Adrenal gland (tissue), 12 donors: ENCODE results near the gene ST3GAL3. TPM values are rescaled to one million over a fixed set of nuclear protein-coding genes. Genes with fewer than 3 reads are reported as not detected.

Source experiments
- DNase-seq, 7 donors: peaks; one replicate each; pipeline ENCODE4 v3.0.0-alpha.2; 2019 to 2020
- H3K27ac ChIP-seq, 5 donors: fragments of 200-600 bp; sonication (generic) in 4 of 5; 1 replicate in 3 of 5; 2 replicates in 2 of 5; pipeline versions ENCODE4 v1.5.1 to v1.8.0; 2016 to 2020; ENCODE audit warnings: mild to moderate bottlenecking in 1 of 5
- H3K27me3 ChIP-seq: fragments of 200-600 bp; 2 replicates; pipeline ENCODE4 v1.8.0; 2021
- H3K36me3 ChIP-seq, 2 donors: fragments of 200-600 bp; replicated peaks in 1 of 2; 1 replicate in 1 of 2; 2 replicates in 1 of 2; pipeline versions ENCODE4 v1.5.1 to v1.8.0; 2018 to 2022
- H3K4me1 ChIP-seq, 2 donors: fragments of 200-600 bp; replicated peaks in 1 of 2; 1 replicate in 1 of 2; 2 replicates in 1 of 2; pipeline versions ENCODE4 v1.5.1 to v1.8.0; 2018 to 2021
- H3K4me3 ChIP-seq, 4 donors: fragments of 200-600 bp; sonication (generic) in 3 of 4; one replicate each; pipeline ENCODE4 v1.5.1; 2016 to 2018
- H3K9me3 ChIP-seq, 3 donors: fragments of 200-600 bp; sonication (generic) in 1 of 3; replicated peaks in 1 of 3; 1 replicate in 2 of 3; 2 replicates in 1 of 3; pipeline versions ENCODE4 v1.5.1 to v1.8.0; 2016 to 2021
- POLR2A ChIP-seq, 2 donors: fragments of 450-650 bp; IDR thresholded peaks; one replicate each; pipeline ENCODE4 v1.6.1; 2017; ENCODE audit warnings: antibody characterized with exemption in 2 of 2, mild to moderate bottlenecking in 2 of 2, moderate library complexity in 1 of 2
- WGBS, 4 donors: extraction: QIAGEN DNeasy Blood & Tissue Kit in 2 of 4; methylation state at CpG; one replicate each; pipeline versions ENCODE4 v1.1.5 to v1.1.7; 2013 to 2017; 5-methylcytosine and 5-hydroxymethylcytosine counted together
- intact Hi-C, 2 donors: fragments of 100-400 bp; cut with DNase I; formaldehyde crosslinking; loops; one replicate each; pipeline versions ENCODE4 v1.14.1 to v1.15.0; 2022 to 2023
- polyA plus RNA-seq, 3 donors: library from polyadenylated mRNA; stranded (reverse); fragments of 200-250 nt in 2 of 3; fragments of 350-450 nt in 1 of 3; fragmentation: Illumina TruSeq in 1 of 3; extraction: RNeasy Lipid Tissue Mini Kit (QIAGEN cat#74804) in 1 of 3; gene quantifications; one replicate each; pipeline ENCODE4 v1.2.3, GENCODE V29; 2013 to 2014
- total RNA-seq, 9 donors: library from RNA; depleted of rRNA in 4 of 9; stranded (reverse); fragments of >200 nt in 4 of 9; fragments of 120-200 nt in 1 of 9; fragmentation: NEBNext Ultra II Directional in 1 of 9; extraction: Animal tissue kit (Norgen Biotek cat#: 25700) in 1 of 9; gene quantifications; one replicate each; pipeline versions ENCODE4 v1.1.0 to v1.2.4, GENCODE V29; 2013 to 2023
- TF ChIP-seq, protein P1 (sequence below), 6 experiments: fragments of 450-650 bp in 4 of 6; fragments of 200-600 bp in 2 of 6; sonication (generic) in 1 of 6; IDR thresholded peaks; 1 replicate in 5 of 6; 2 replicates in 1 of 6; pipeline versions ENCODE4 v1.5.1 to v1.8.0; 2016 to 2021; ENCODE audit warnings: antibody characterized with exemption in 6 of 6, mild to moderate bottlenecking in 2 of 6, moderate library complexity in 1 of 6
- donor health status: healthy with polysubstance abuse.
- donor health status: Bipolar disorder and iron deficiency.
- donor health status: DM: yes; HTN: yes; CAD: no.
- donor health status: DM: no; HTN: no; CAD: no.
- donor health status: DM: no; HTN: no; CAD: no.
- donor health status: DM: yes; HTN: yes; CAD: no.

Gene ST3GAL3
- total and polyA plus RNA-seq, 12 donors: 15.6 to 47.5 (median 27.7) TPM

DNA sequence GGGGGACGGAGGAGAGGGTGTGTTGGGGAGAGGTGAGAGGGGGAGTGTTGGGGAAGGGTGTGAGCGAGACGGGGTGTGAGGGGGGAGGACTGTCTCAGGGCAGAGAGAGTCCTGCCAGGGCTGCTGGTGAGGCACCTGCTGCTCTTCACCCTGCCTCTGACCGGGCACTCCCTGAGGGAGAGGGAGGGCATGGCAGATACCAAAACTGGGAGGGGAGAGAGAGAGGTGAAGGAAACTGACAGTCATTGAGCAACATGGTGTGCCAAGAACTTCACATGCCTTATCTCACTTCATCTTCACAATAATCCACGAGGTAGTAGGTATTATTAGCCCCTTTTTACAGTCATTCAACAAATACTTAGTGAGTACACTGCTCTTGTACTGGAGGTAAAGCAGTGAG, 164.9 kb downstream of the ST3GAL3 start:
- TF ChIP-seq, protein P1, sequence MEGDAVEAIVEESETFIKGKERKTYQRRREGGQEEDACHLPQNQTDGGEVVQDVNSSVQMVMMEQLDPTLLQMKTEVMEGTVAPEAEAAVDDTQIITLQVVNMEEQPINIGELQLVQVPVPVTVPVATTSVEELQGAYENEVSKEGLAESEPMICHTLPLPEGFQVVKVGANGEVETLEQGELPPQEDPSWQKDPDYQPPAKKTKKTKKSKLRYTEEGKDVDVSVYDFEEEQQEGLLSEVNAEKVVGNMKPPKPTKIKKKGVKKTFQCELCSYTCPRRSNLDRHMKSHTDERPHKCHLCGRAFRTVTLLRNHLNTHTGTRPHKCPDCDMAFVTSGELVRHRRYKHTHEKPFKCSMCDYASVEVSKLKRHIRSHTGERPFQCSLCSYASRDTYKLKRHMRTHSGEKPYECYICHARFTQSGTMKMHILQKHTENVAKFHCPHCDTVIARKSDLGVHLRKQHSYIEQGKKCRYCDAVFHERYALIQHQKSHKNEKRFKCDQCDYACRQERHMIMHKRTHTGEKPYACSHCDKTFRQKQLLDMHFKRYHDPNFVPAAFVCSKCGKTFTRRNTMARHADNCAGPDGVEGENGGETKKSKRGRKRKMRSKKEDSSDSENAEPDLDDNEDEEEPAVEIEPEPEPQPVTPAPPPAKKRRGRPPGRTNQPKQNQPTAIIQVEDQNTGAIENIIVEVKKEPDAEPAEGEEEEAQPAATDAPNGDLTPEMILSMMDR (IDR thresholded peaks at IDR 0.05): no peak
- TF ChIP-seq POLR2A (IDR thresholded peaks at IDR 0.05): no peak
- H3K9me3 ChIP-seq: no peaks in the 10 kb centered on the region
- H3K4me1 ChIP-seq: peaks cover 8 to 12% of the 10 kb centered on the region in 2 donors
- no peak overlapping the region for H3K27ac ChIP-seq
- H3K4me3 ChIP-seq: no peak overlapping the region
- no peaks in the 10 kb centered on the region for H3K27me3 ChIP-seq
- no peak for DNase-seq
- H3K36me3 ChIP-seq: no peaks in the 10 kb centered on the region
- 65 to 79% (median 75%) methylated on average over 5 of the region's 5 CpGs for WGBS, 4 donors
- intact Hi-C loops: no loop called here

DNA sequence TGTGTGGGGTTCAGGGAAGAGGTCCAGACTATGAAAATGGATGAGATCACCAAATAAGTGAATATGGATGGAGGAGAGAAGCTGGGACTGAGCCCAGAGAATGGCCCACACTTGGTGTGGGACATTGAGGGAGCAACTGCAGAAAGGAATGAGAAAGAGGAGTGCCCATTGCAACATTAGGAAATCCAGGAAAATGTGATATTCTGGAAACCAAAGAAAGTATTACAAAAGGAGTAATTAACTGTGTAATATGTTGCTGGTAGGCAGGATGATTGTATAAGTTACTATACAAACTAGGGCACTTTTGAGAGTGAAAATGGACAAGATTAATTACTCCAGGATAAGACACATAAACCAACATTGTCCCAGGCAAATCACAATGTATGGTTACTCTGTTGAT, 166.5 kb downstream of the ST3GAL3 start:
- H3K4me1 ChIP-seq: peaks cover under 1 to 4% of the 10 kb centered on the region in 2 donors
- no peak for TF ChIP-seq POLR2A (IDR thresholded peaks at IDR 0.05)
- TF ChIP-seq, protein P1 (IDR thresholded peaks at IDR 0.05): no peak
- no peak overlapping the region for H3K27ac ChIP-seq
- H3K27me3 ChIP-seq: no peaks in the 10 kb centered on the region
- intact Hi-C loops: no loop called here
- no peak overlapping the region for H3K4me3 ChIP-seq
- no peaks in the 10 kb centered on the region for H3K9me3 ChIP-seq
- DNase-seq: no peak
- H3K36me3 ChIP-seq: no peaks in the 10 kb centered on the region

DNA sequence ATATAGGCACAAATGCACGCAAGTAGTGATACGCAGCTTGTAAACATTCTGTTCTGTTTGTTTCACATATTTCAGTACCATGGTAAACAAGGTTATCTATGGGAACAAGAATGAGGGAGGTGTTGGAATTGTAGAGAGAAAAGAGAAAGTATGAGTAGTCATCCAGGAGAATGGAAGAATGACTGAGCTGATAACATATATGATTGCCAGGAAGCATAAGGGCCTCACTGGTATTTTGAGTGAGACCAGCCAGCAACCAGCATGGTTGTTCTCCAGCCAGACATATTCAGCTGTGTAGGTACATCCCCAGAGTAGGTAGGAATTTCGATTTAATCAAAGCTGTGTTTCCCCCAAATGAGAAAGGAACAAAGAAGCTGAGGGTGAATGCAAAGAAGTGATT, 167.4 kb downstream of the ST3GAL3 start:
- no peak for DNase-seq
- WGBS, 4 donors: 95 to 98% (median 97%) methylated on average over 3 of the region's 3 CpGs
- TF ChIP-seq, protein P1 (IDR thresholded peaks at IDR 0.05): no peak
- TF ChIP-seq POLR2A (IDR thresholded peaks at IDR 0.05): no peak
- intact Hi-C loops: no loop called here
- no peaks in the 10 kb centered on the region for H3K4me1 ChIP-seq
- no peaks in the 10 kb centered on the region for H3K9me3 ChIP-seq
- no peaks in the 10 kb centered on the region for H3K36me3 ChIP-seq
- H3K4me3 ChIP-seq: no peak overlapping the region
- no peak overlapping the region for H3K27ac ChIP-seq
- H3K27me3 ChIP-seq: no peaks in the 10 kb centered on the region

DNA sequence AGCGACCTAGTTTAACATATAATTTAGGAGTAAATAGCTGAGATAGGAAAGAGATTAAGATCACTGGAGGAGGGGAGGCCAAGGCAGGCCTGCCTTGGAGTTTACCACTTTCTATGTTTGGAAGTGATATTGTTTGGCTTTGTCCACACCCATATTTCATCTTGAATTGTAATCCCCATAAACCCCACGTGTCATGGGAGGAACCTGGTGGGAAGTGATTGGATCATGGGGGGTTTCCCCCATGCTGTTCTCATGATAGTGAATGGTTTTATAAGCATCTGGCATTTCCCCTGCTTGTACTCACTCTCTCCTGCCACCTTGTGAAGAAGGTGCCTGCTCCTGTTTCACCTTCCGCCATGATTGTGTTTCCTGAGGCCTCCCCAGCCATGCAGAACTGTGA, 168.0 kb downstream of the ST3GAL3 start:
- Histone ChIP-seq H3K36me3 (no peaks in the 10 kb centered on the region), H3K9me3 (no peaks in the 10 kb centered on the region), H3K4me1 (no peaks in the 10 kb centered on the region), H3K4me3 (no peak overlapping the region), H3K27me3 (no peaks in the 10 kb centered on the region), H3K27ac (no peak overlapping the region)
- TF ChIP-seq, protein P1 (IDR thresholded peaks at IDR 0.05): no peak
- TF ChIP-seq POLR2A (IDR thresholded peaks at IDR 0.05): no peak
- DNase-seq: no peak
- intact Hi-C loops: no loop called here
- 92 to 98% (median 94%) methylated on average over 3 of the region's 3 CpGs for WGBS, 4 donors
